Adrenal gland (tissue), 5 donors: ENCODE results near the gene LHX6.

ENCODE experiments used
- POLR2A ChIP-seq, 2 donors: fragments of 450-650 bp; IDR thresholded peaks; one replicate each; pipeline ENCODE4 v1.6.1; 2017; ENCODE audit warnings: antibody characterized with exemption in 2 of 2, mild to moderate bottlenecking in 2 of 2, moderate library complexity in 1 of 2
- TF ChIP-seq, protein P1 (sequence below), 6 experiments: fragments of 450-650 bp in 4 of 6; fragments of 200-600 bp in 2 of 6; sonication (generic) in 1 of 6; IDR thresholded peaks; 1 replicate in 5 of 6; 2 replicates in 1 of 6; pipeline versions ENCODE4 v1.5.1 to v1.8.0; 2016 to 2021; ENCODE audit warnings: antibody characterized with exemption in 6 of 6, mild to moderate bottlenecking in 2 of 6, moderate library complexity in 1 of 6
- donor health status: DM: no; HTN: no; CAD: no.

DNA sequence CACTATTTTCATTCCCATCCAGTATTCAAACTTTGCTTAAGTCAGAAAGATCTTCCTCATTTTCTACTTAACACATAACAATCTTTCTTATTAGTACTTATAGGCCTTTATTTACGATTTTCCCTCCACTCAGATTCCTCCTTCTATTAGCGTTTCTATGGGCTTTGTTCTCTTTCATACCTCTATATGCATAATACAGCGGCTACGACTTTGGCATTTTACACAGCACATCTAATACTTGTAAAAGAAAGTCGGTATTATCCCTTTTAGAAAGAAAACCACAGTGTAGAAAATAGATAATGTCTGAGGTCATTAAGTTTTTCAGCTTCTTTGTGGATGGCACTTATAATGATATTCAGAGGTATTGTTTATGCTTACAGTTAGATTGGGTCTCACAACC lies 27.4 kb upstream of the LHX6 start:
- TF ChIP-seq, protein P1, sequence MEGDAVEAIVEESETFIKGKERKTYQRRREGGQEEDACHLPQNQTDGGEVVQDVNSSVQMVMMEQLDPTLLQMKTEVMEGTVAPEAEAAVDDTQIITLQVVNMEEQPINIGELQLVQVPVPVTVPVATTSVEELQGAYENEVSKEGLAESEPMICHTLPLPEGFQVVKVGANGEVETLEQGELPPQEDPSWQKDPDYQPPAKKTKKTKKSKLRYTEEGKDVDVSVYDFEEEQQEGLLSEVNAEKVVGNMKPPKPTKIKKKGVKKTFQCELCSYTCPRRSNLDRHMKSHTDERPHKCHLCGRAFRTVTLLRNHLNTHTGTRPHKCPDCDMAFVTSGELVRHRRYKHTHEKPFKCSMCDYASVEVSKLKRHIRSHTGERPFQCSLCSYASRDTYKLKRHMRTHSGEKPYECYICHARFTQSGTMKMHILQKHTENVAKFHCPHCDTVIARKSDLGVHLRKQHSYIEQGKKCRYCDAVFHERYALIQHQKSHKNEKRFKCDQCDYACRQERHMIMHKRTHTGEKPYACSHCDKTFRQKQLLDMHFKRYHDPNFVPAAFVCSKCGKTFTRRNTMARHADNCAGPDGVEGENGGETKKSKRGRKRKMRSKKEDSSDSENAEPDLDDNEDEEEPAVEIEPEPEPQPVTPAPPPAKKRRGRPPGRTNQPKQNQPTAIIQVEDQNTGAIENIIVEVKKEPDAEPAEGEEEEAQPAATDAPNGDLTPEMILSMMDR (IDR thresholded peaks at IDR 0.05), result no peak
- TF ChIP-seq POLR2A (IDR thresholded peaks at IDR 0.05), result no peak
